K562 (cell line): ENCODE results near the gene UCHL5. TPM values are rescaled to one million over a fixed set of nuclear protein-coding genes. Genes with fewer than 3 reads are reported as not detected.

Experiments used
- ATAC-seq: fragments of 200-7000 bp; cut with Tn5 transposase; 3 replicates; pipeline ENCODE4 v1.9.1; 2020; ENCODE audit warnings: moderate library complexity
- BruUV-seq: library from RNA; stranded (reverse); fragments of 400-500 nt; replicated peaks from 2 replicates; lab custom pipeline; 2021; lab: Mats Ljungman, UMichigan
- CTCF ChIA-PET: fragments of 300-600 bp; formaldehyde crosslinking; extraction: SDS; loops from one replicate; lab custom pipeline; 2021; ENCODE audit warnings: low intra/inter-chr PET ratio; lab: Yijun Ruan, JAX
- POLR2A ChIA-PET: fragments of 300-600, 350-650 bp; sonication (Branson Sonifier 250); formaldehyde crosslinking; extraction: SDS; loops from one replicate; lab custom pipeline; 2021; ENCODE audit warnings: antibody characterized with exemption, inconsistent platforms; lab: Yijun Ruan, JAX
- DNase-seq, 4 experiments: peaks; one replicate each; pipeline versions ENCODE4 v3.0.0 to v3.0.0-alpha.2; 2011 to 2018; ENCODE audit warnings: low spot score in 3 of 4, mixed read lengths in 3 of 4; ENCODE audit errors: extremely low read depth in 1 of 4
- FAIRE-seq: peaks from 2 replicates; lab custom pipeline; 2011; peaks lifted over from hg19 to GRCh38; lab: Jason Lieb, UNC
- H2AFZ ChIP-seq: 2 replicates; pipeline ENCODE4 v1.6.0; 2011; ENCODE audit warnings: low read depth, low read length, control low read depth, inconsistent platforms
- H3K27ac ChIP-seq: fragments of 200-600 bp; 3 replicates; pipeline ENCODE4 v1.8.0; 2011; ENCODE audit warnings: low read depth, mild to moderate bottlenecking, control low read depth, inconsistent platforms, low read length, moderate library complexity, mixed read lengths; ENCODE audit errors: extremely low read depth
- H3K27me3 ChIP-seq, 2 experiments: fragments of 300-600 bp in 1 of 2; 2 replicates in 1 of 2; 3 replicates in 1 of 2; pipeline versions ENCODE4 v1.6.0 to v1.8.0; 2011; ENCODE audit warnings: inconsistent platforms in 2 of 2, low read length in 2 of 2, mild to moderate bottlenecking in 1 of 2, mixed read lengths in 1 of 2, moderate library complexity in 1 of 2; ENCODE audit not compliant: control insufficient read depth in 2 of 2, insufficient read depth in 2 of 2
- H3K36me3 ChIP-seq: fragments of 300-600 bp; 3 replicates; pipeline ENCODE4 v1.8.0; 2011; ENCODE audit warnings: mild to moderate bottlenecking, low read length, inconsistent platforms; ENCODE audit not compliant: control insufficient read depth, insufficient read depth
- H3K4me1 ChIP-seq, 2 experiments: fragments of 200-600 bp in 1 of 2; replicated peaks in 1 of 2; 2 replicates in 1 of 2; 3 replicates in 1 of 2; pipeline versions ENCODE4 v1.5.1 to v1.8.0; 2011; ENCODE audit warnings: inconsistent platforms in 2 of 2, low read length in 2 of 2, mild to moderate bottlenecking in 1 of 2, mixed read lengths in 1 of 2, moderate library complexity in 1 of 2; ENCODE audit not compliant: control insufficient read depth in 2 of 2, insufficient read depth in 2 of 2
- H3K4me2 ChIP-seq: 2 replicates; pipeline ENCODE4 v1.6.1; 2011; ENCODE audit warnings: low read length, control low read depth, inconsistent platforms, mixed read lengths; ENCODE audit not compliant: insufficient read depth
- H3K4me3 ChIP-seq: fragments of 200-600 bp; sonication (generic), shearing (Covaris generic); 2 replicates; pipeline ENCODE4 v1.5.1; 2016; ENCODE audit warnings: control low read depth, inconsistent platforms
- H3K79me2 ChIP-seq: fragments of 200-600 bp; 3 replicates; pipeline ENCODE4 v1.8.0; 2011; ENCODE audit warnings: low read length, inconsistent platforms; ENCODE audit not compliant: control insufficient read depth, insufficient read depth
- H3K9ac ChIP-seq, 2 experiments: 2 replicates each; pipeline versions ENCODE4 v1.6.0 to v1.6.1; 2011; ENCODE audit warnings: low read depth in 2 of 2, low read length in 2 of 2, control low read depth in 1 of 2, inconsistent platforms in 1 of 2, mild to moderate bottlenecking in 1 of 2, mixed read lengths in 1 of 2; ENCODE audit not compliant: insufficient read depth in 1 of 2
- H3K9me1 ChIP-seq: one replicate; pipeline ENCODE4 v1.6.0; 2011; ENCODE audit warnings: inconsistent platforms, mild to moderate bottlenecking, low read length, moderate library complexity; ENCODE audit not compliant: control insufficient read depth, insufficient read depth
- H3K9me3 ChIP-seq: replicated peaks from 2 replicates; pipeline ENCODE4 v1.5.1; 2011; ENCODE audit warnings: low read depth, low read length, inconsistent platforms; ENCODE audit not compliant: control insufficient read depth, insufficient read depth
- H4K20me1 ChIP-seq: replicated peaks from 2 replicates; pipeline ENCODE4 v1.6.1; 2011; ENCODE audit warnings: low read length, inconsistent platforms, mixed read lengths; ENCODE audit not compliant: control insufficient read depth, insufficient read depth
- CC2D1A ChIP-seq: fragments of 450-650 bp; IDR thresholded peaks from 2 replicates; pipeline ENCODE4 v1.6.1; 2017; ENCODE audit warnings: mild to moderate bottlenecking
- DPF2 ChIP-seq: fragments of 450-650 bp; IDR thresholded peaks from 2 replicates; pipeline ENCODE4 v1.6.1; 2016
- EP400 ChIP-seq: fragments of 450-650 bp; IDR thresholded peaks from 2 replicates; pipeline ENCODE4 v1.6.1; 2017; ENCODE audit warnings: antibody characterized with exemption, mild to moderate bottlenecking, moderate library complexity
- FOSL1 ChIP-seq: fragments of 200-800 bp; sonication (Bioruptor generic); conservative IDR thresholded peaks from 2 replicates; pipeline ENCODE4 v1.6.1; 2016; ENCODE audit warnings: missing genetic modification characterization, missing compliant biosample characterization
- FOXJ2 ChIP-seq: fragments of 200-800 bp; sonication (Bioruptor generic); IDR thresholded peaks from 2 replicates; pipeline ENCODE4 v1.6.1; 2016; ENCODE audit warnings: missing genetic modification characterization, missing compliant biosample characterization
- HDAC1 ChIP-seq, 2 experiments: fragments of 450-650 bp; IDR thresholded peaks; 2 replicates each; pipeline ENCODE4 v1.6.1; 2016 to 2017; ENCODE audit warnings: inconsistent platforms in 1 of 2, mild to moderate bottlenecking in 1 of 2, moderate library complexity in 1 of 2
- JUND ChIP-seq, 2 experiments: IDR thresholded peaks; 2 replicates in 1 of 2; 3 replicates in 1 of 2; pipeline ENCODE4 v1.6.1; 2011; ENCODE audit warnings: borderline replicate concordance in 2 of 2, low read depth in 2 of 2, low read length in 2 of 2, improper control_type of control experiment in 1 of 2, missing biosample characterization in 1 of 2, missing genetic modification characterization in 1 of 2, missing genetic modification reagents in 1 of 2
- MEIS2 ChIP-seq: fragments of 450-650 bp; IDR thresholded peaks from 2 replicates; pipeline ENCODE4 v1.6.1; 2014; ENCODE audit warnings: mild to moderate bottlenecking; ENCODE audit not compliant: partially characterized antibody
- MTA2 ChIP-seq: fragments of 450-650 bp; IDR thresholded peaks from 2 replicates; pipeline ENCODE4 v1.6.1; 2016; ENCODE audit warnings: low read depth
- NCOR1 ChIP-seq: fragments of 450-650 bp; IDR thresholded peaks from 2 replicates; pipeline ENCODE4 v1.6.1; 2016; ENCODE audit warnings: mild to moderate bottlenecking, moderate library complexity
- POLR2AphosphoS5 ChIP-seq: IDR thresholded peaks from 2 replicates; pipeline ENCODE4 v1.6.1; 2011; ENCODE audit warnings: mild to moderate bottlenecking, low read depth, low read length, moderate library complexity; ENCODE audit not compliant: control insufficient read depth, insufficient read depth
- RAD51 ChIP-seq: fragments of 450-650 bp; IDR thresholded peaks from 2 replicates; pipeline ENCODE4 v1.7.1; 2016; ENCODE audit warnings: low read depth, mild to moderate bottlenecking, borderline replicate concordance
- SIN3A ChIP-seq, 2 experiments: fragments of 150-350 bp in 1 of 2; IDR thresholded peaks; 2 replicates each; pipeline ENCODE4 v1.6.1; 2011 to 2016; ENCODE audit warnings: borderline replicate concordance in 2 of 2, low read depth in 2 of 2, low read length in 2 of 2, mild to moderate bottlenecking in 2 of 2, moderate library complexity in 2 of 2; ENCODE audit not compliant: control insufficient read depth in 1 of 2
- SMARCA4 ChIP-seq: fragments of 450-650 bp; IDR thresholded peaks from 2 replicates; pipeline ENCODE4 v1.6.1; 2016
- SMARCE1 ChIP-seq: fragments of 450-650 bp; IDR thresholded peaks from 2 replicates; pipeline ENCODE4 v1.7.1; 2016; ENCODE audit warnings: mild to moderate bottlenecking
- STAT5A ChIP-seq: IDR thresholded peaks from 2 replicates; pipeline ENCODE4 v1.6.1; 2012; ENCODE audit warnings: low read length, inconsistent platforms, borderline replicate concordance
- TAL1 ChIP-seq: fragments of 450-650 bp; IDR thresholded peaks from 2 replicates; pipeline ENCODE4 v1.6.1; 2016; ENCODE audit warnings: mild to moderate bottlenecking
- THRB ChIP-seq: fragments of 450-650 bp; formaldehyde crosslinking; conservative IDR thresholded peaks from 2 replicates; pipeline ENCODE4 v1.4.0; 2022; ENCODE audit warnings: mild to moderate bottlenecking, missing genetic modification characterization
- ZNF121 ChIP-seq: sonication (generic); formaldehyde crosslinking; conservative IDR thresholded peaks from 2 replicates; pipeline ENCODE4 v1.8.0; 2022; ENCODE audit warnings: missing genetic modification reagents
- ZNF324 ChIP-seq: fragments of 250-450 bp; sonication (Bioruptor Pico); IDR thresholded peaks from 2 replicates; pipeline ENCODE4 v1.4.0; 2020; ENCODE audit warnings: mild to moderate bottlenecking
- ZNF444 ChIP-seq: fragments of 250-450 bp; sonication (Bioruptor Pico); IDR thresholded peaks from 2 replicates; pipeline ENCODE4 v1.4.0; 2020; ENCODE audit warnings: mild to moderate bottlenecking, moderate library complexity
- WGBS: fragments of 100-300 bp; shearing (Covaris generic); methylation state at CpG from one replicate; pipeline ENCODE4 v1.1.6; 2016; ENCODE audit warnings: low coverage, mixed read lengths; ENCODE audit not compliant: insufficient coverage; ENCODE audit errors: missing lambda C conversion rate; 5-methylcytosine and 5-hydroxymethylcytosine counted together
- in situ Hi-C: fragments of 300-500 bp; cut with MboI; formaldehyde crosslinking; loops from 4 replicates; pipeline ENCODE4 v1.15.0; 2018; ENCODE audit warnings: inconsistent platforms, mixed read lengths
- intact Hi-C: fragments of 100-400 bp; cut with micrococcal nuclease; formaldehyde crosslinking; loops from 2 replicates; pipeline ENCODE4 v1.14.2; 2022
- polyA plus RNA-seq, 8 experiments: library from polyadenylated mRNA; depleted of rRNA in 4 of 8; stranded (reverse) in 5 of 8; unstranded in 3 of 8; fragments of >200 nt; fragmentation: Nextera tagmentation in 2 of 8; fragmentation: Illumina TruSeq in 1 of 8; extraction: Ambion mirVana in 2 of 8; extraction: Trizol in 1 of 8; gene quantifications; 2 replicates each; pipeline versions ENCODE4 v1.2.1 to v1.2.3, GENCODE V29; 2011 to 2014; ENCODE audit warnings: inconsistent platforms in 1 of 8, missing spikeins in 1 of 8
- total RNA-seq, 7 experiments: library from RNA; depleted of rRNA in 6 of 7; stranded (reverse); fragments of >200 nt in 6 of 7; fragmentation: Illumina TruSeq in 2 of 7; extraction: Trizol in 2 of 7; gene quantifications; 2 replicates each; pipeline versions ENCODE4 v1.2.1 to v1.2.3, GENCODE V29; 2011 to 2021; ENCODE audit warnings: low replicate concordance in 1 of 7
- TF ChIP-seq, protein P1 (sequence below): fragments of 450-650 bp; IDR thresholded peaks from 2 replicates; pipeline ENCODE4 v1.6.1; 2016; ENCODE audit warnings: borderline replicate concordance

The UCHL5 gene
- total and polyA plus RNA-seq, 9 of the 15 experiments (the other 6 are each of a cell fraction or from before 2014, with no cell fraction given) = 61.0 to 206 (median 122) TPM

DNA sequence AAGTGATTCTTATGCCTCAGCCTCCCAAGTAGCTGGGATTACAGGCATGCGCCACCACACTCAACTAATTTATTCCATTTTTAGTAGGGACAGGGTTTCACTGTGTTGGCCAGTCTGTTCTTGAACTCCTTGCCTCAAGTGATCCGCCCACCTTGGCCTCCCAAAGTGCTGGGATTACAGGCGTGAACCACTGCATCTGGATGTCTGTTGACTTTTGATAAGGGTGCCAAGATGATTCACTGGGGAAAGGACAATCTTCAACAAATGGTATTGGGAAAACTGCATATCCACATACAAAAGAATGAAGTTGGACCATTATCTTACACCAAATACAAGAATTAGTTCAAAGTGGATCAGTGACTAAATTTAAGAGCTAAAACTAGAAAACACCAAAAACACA is 20.0 kb upstream of the UCHL5 start:
- peak; percentile 56 for FAIRE-seq
- in situ Hi-C loops = no loop called here
- Histone ChIP-seq H3K27ac (no peak overlapping the region), H2AFZ (no peak overlapping the region), H4K20me1 (no peaks in the 10 kb centered on the region), H3K9me1 (no peaks in the 10 kb centered on the region), H3K36me3 (peaks cover 83% of the 10 kb centered on the region), H3K4me1 (no peaks in the 10 kb centered on the region), H3K4me2 (no peak overlapping the region), H3K27me3 (no peaks in the 10 kb centered on the region), H3K4me3 (no peak overlapping the region), H3K9ac (no peak overlapping the region), H3K9me3 (peaks cover 12% of the 10 kb centered on the region), H3K79me2 (peaks cover 17% of the 10 kb centered on the region)
- CTCF ChIA-PET = no interaction called here
- POLR2A ChIA-PET = interaction anchor here (1.0 to 4.9 kb wide), 4 partner anchors 9 to 21 kb away, joined by 3 to 21 read pairs (median 6); partner anchors contain the start of gene UCHL5
- ATAC-seq = peak; percentile 34
- DNase-seq = peak in 1 of 4 experiments; percentile 59
- 59% methylated on average over 3 of the region's 3 CpGs for WGBS
- intact Hi-C loops = no loop called here
- BruUV-seq = no TSS peak
- TF ChIP-seq ZNF444 (CRISPR knock-in tag) (no peak), JUND (IDR thresholded peaks at IDR 0.05; ENCODE audit: borderline replicate concordance, low read depth, low read length) (0 out of 2 replicates have a peak, but pooled peaks have one; percentile 5), JUND (tag; IDR thresholded peaks at IDR 0.05; ENCODE audit: borderline replicate concordance, low read depth, low read length) (no peak), FOSL1 (tag) (peak; percentile 71), TAL1 (peak; percentile 71), CC2D1A (peak; percentile 12; the same call in 1 of the 2 replicates), FOXJ2 (tag) (no peak), HDAC1 (IDR thresholded peaks at IDR 0.05) (0 out of 4 replicates have a peak, but pooled peaks of 1 of the 2 experiments have one; percentile 29), NCOR1 (peak; percentile 69), POLR2AphosphoS5 (peak; percentile 61; the same call in 1 of the 2 replicates), STAT5A (0 out of 2 replicates have a peak, but pooled peaks have one; percentile 23), DPF2 (peak; percentile 58), ZNF324 (no peak), THRB (no peak), MTA2 (peak; percentile 26; the same call in 1 of the 2 replicates), RAD51 (no peak), SMARCE1 (peak; percentile 61; the same call in 1 of the 2 replicates), ZNF121 (CRISPR knock-in tag) (0 out of 2 replicates have a peak, but pooled peaks have one; percentile 18), EP400 (no peak), MEIS2 (peak; percentile 66), SIN3A (IDR thresholded peaks at IDR 0.05; ENCODE audit: borderline replicate concordance in 2 of 2, control insufficient read depth in 1 of 2, low read depth in 2 of 2, low read length in 2 of 2) (no peak), SMARCA4 (peak; percentile 57)
- TF ChIP-seq, protein P1, sequence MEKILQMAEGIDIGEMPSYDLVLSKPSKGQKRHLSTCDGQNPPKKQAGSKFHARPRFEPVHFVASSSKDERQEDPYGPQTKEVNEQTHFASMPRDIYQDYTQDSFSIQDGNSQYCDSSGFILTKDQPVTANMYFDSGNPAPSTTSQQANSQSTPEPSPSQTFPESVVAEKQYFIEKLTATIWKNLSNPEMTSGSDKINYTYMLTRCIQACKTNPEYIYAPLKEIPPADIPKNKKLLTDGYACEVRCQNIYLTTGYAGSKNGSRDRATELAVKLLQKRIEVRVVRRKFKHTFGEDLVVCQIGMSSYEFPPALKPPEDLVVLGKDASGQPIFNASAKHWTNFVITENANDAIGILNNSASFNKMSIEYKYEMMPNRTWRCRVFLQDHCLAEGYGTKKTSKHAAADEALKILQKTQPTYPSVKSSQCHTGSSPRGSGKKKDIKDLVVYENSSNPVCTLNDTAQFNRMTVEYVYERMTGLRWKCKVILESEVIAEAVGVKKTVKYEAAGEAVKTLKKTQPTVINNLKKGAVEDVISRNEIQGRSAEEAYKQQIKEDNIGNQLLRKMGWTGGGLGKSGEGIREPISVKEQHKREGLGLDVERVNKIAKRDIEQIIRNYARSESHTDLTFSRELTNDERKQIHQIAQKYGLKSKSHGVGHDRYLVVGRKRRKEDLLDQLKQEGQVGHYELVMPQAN = no peak
